GM19043 (cell line): ENCODE measurements around the gene VIPR2.

Experiments used
- ATAC-seq: cut with Tn5 transposase; IDR thresholded peaks from one replicate; pipeline ENCODE4 v1.9.1; 2021; ENCODE audit warnings: low read depth; ENCODE audit not compliant: unreplicated experiment

The VIPR2 gene

DNA sequence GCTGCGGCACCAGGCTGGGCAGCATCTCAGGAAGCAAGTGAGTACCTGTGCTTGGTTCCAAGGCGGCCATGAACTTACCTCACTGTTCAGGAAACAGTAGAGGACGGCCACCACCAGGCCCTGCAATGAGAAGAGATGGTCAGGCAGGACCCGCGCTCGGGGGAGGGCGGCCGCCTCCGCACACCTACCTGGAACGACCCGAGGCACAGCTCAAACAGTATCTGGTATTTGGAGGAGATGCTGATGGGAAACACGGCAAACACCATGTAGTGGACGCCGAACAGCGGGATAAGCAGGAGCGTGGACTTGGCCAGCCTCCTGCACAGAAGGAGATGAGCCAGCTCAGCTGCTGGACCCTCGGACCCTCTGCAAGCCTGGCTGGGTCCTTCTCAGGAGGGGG lies 112.9 kb downstream of the VIPR2 start:
- no peak for ATAC-seq

GRCh38 chr7:159031135-159031701 lies 113.4 kb downstream of the VIPR2 start:
- ATAC-seq, result no peak

GRCh38 chr7:159030490-159031134 lies 114.1 kb downstream of the VIPR2 start:
- no peak for ATAC-seq

GRCh38 chr7:159028508-159029401 lies 115.9 kb downstream of the VIPR2 start:
- no peak for ATAC-seq

- no peak for ATAC-seq
These were observed 116.7 kb downstream of the VIPR2 start for GRCh38 chr7:159027789-159028507.

GRCh38 chr7:159027056-159027788 lies 117.4 kb downstream of the VIPR2 start:
- ATAC-seq, result no peak

DNA sequence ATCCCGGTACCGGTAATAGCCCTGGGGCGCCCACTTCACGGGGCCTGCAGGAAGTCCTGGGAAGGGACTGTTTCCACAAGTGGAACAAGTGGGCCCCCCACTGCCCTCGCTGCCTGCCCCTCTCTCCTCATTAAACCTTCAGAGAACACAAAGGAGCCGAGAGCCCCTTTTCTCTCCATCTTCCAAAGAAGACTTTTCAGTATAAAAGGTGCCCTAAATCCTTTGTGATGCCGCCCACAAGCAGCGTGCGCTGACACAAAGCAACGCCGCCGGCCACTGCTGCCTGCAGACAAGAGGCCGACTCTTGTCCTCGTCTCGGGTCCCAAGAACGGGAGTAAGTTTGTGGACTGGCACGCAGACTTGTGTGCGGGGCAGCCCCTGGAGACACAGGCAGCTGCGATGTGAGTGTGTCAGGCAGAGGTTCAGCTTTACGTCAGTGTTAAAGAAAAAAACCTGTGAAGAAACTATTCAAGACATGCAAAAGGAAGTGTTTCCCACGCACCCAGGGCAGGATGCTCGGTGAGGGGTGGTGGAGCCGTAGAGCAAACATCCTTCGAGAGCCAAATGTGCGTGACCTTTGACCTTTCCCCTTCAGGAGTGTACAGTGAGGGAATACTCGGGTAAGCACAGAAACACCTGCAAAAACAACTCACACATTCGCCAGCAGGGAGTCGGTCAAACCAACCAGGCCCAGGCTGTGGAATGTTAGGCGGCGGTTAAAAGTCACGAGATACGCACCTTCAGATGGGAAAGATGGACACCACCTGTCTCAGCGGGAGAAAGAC lies 118.2 kb downstream of the VIPR2 start:
- ATAC-seq, result no peak

GRCh38 chr7:159025161-159025779 lies 119.4 kb downstream of the VIPR2 start:
- no peak for ATAC-seq

GRCh38 chr7:159024280-159024951 lies 120.3 kb downstream of the VIPR2 start:
- ATAC-seq, result no peak

DNA sequence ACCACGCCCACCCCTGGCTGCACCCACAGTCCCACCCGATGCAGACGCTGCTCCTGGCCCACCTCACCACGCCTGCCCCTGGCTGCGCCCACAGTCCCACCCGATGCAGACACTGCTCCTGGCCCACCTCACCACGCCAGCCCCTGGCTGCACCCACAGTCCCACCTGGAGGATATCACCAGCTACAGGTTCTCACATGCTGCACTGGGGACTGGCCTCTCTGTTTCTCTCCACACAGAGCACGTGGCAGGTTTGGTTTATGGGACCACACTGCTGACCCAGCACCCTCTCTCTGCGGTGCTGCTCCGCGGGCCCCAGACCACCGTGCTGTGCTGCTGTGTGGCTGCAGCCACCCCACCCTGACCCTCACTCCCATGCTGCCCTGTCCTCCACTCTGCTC lies 120.9 kb downstream of the VIPR2 start:
- no peak for ATAC-seq

GRCh38 chr7:159023206-159023605 lies 121.5 kb downstream of the VIPR2 start:
- ATAC-seq, result no peak

DNA sequence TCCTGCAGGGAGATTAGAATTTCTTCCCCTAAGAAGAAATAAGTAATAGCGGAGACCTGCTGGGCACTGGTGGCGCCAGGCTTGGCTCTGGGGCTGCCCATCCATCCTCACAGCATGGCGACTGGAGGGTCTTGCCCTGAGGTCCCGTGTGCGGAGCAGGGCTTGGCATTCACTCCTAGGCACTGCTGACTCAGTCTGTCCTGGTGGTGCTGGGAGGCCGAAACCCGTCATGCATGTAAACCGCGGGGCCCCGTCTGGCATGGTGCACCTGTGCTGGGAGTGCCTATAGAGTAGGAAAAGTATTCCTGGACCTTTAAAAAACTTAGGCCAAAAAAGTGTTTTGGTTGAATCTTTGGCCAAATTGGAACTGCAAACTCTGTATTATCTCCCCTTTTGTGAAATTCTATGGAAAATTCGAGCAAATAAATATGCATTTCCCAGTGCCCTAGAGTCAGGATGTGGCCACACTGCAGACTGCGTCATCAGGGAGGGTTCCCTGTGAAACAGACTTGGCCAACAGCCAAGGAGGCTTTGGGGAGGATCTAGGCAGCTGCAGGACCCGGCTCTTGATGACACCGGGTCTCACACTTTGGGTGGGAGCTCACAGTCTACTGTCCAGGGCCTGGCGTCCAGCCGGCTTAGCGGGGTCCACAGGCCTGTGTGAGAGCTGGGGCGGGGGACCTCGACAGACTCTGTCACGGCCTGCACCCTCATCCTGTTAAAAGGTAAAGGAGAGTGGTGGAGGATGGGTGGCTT lies 122.3 kb downstream of the VIPR2 start:
- no peak for ATAC-seq

- ATAC-seq, result no peak
These were observed 123.7 kb downstream of the VIPR2 start for GRCh38 chr7:159020987-159021386.

GRCh38 chr7:159019111-159019510 lies 125.6 kb downstream of the VIPR2 start:
- ATAC-seq, result no peak

- ATAC-seq, result no peak
These were observed 126.9 kb downstream of the VIPR2 start for GRCh38 chr7:159017741-159018140.

DNA sequence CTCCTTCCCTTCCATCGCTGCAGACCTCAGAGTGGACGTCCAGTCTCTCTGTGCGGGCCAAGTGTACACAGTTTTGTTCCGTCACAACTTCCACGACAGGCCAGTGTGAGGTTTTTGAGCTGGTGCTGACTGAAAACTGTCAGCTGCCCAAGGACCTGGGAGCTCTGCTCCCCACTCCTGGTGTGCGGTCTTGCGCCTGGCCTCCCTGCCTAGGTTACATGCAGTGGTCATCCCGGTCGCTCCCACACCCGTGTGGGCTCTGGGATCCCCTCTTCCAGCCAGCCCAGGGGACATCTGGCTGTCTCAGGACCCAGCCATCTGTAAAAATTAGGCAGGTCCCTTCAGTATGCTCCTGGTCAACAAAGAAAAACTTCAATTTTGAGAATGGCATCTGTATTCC lies 127.5 kb downstream of the VIPR2 start:
- no peak for ATAC-seq

DNA sequence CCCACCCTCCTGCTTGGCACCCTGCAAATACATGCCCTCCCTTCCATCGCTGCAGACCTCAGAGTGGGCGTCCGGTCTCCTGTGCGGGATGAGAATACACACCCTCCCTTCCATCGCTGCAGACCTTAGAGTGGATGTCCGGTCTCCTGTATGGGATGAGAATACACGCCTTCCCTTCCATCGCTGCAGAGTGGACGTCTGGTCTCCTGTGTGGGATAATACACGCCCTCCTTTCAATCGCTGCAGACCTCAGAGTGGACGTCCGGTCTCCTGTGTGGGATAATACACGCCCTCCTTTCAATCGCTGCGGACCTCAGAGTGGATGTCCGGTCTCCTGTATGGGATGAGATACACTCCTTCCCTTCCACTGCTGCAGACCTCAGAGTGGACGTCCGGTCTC lies 128.1 kb downstream of the VIPR2 start:
- no peak for ATAC-seq
